GM23338 (cell line): ENCODE results near the gene PTH1R.

Experiments
- CREB1 ChIP-seq: fragments of 250-450 bp; sonication (Bioruptor Pico); IDR thresholded peaks from 2 replicates; pipeline ENCODE4 v1.5.0; 2020; ENCODE audit warnings: low read depth, mild to moderate bottlenecking, moderate library complexity
- EZH2 ChIP-seq: fragments of 200-600 bp; sonication (generic); IDR thresholded peaks from one replicate; pipeline ENCODE4 v1.8.0; 2017; ENCODE audit warnings: antibody characterized with exemption, mild to moderate bottlenecking, low read depth; ENCODE audit not compliant: unreplicated experiment
- EZH2phosphoT487 ChIP-seq: fragments of 200-600 bp; sonication (generic); IDR thresholded peaks from one replicate; pipeline ENCODE4 v1.8.1; 2018; ENCODE audit warnings: antibody characterized with exemption; ENCODE audit not compliant: unreplicated experiment
- POLR2AphosphoS5 ChIP-seq: IDR thresholded peaks from 2 replicates; pipeline ENCODE4 v1.6.1; 2016; ENCODE audit warnings: antibody characterized with exemption, low read depth
- TF ChIP-seq, protein P1 (sequence below), 2 experiments: fragments of 200-600 bp in 1 of 2; sonication (generic) in 1 of 2; conservative IDR thresholded peaks; 2 replicates each; pipeline versions ENCODE4 v1.5.1 to v1.6.1; 2016 to 2017; ENCODE audit warnings: antibody characterized with exemption in 2 of 2, low read depth in 2 of 2, mild to moderate bottlenecking in 2 of 2, moderate library complexity in 1 of 2

DNA sequence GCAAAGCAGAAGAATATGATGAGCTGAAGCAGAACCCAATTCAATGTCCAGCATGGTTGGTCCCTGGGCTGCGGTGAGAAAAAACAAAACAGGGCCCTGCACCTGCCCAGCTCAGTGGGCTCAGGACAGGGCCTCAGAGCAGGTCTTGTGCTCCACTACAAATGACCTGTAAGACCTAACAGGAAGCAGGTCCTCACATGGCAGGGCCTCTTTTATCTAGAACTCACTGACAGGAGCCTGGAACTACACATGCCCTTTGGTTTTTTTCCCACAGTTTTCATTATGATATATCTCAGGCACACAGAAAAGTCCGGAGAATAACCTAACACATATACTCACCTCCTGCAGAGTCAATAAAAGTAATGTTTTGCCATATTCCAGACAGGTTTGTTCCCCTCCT lies 60.6 kb downstream of the PTH1R start:
- TF ChIP-seq, protein P1, sequence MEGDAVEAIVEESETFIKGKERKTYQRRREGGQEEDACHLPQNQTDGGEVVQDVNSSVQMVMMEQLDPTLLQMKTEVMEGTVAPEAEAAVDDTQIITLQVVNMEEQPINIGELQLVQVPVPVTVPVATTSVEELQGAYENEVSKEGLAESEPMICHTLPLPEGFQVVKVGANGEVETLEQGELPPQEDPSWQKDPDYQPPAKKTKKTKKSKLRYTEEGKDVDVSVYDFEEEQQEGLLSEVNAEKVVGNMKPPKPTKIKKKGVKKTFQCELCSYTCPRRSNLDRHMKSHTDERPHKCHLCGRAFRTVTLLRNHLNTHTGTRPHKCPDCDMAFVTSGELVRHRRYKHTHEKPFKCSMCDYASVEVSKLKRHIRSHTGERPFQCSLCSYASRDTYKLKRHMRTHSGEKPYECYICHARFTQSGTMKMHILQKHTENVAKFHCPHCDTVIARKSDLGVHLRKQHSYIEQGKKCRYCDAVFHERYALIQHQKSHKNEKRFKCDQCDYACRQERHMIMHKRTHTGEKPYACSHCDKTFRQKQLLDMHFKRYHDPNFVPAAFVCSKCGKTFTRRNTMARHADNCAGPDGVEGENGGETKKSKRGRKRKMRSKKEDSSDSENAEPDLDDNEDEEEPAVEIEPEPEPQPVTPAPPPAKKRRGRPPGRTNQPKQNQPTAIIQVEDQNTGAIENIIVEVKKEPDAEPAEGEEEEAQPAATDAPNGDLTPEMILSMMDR (conservative IDR thresholded peaks at IDR 0.05; ENCODE audit: low read depth in 2 of 2) = no peak
- TF ChIP-seq EZH2 (no peak), POLR2AphosphoS5 (no peak), EZH2phosphoT487 (no peak), CREB1 (no peak)
